Stimulated activated CD8-positive, alpha-beta memory T cell treated with anti-CD3 and anti-CD28 coated beads, Interleukin-4, amount 100 ng/mL, for 4 hours (primary cell): ENCODE measurements around the gene MMRN2.

Experiments
- DNase-seq, 2 donors: peaks; one replicate each; pipeline ENCODE4 v3.0.0-alpha.2; 2020; ENCODE audit warnings: low read depth in 2 of 2, low spot score in 1 of 2

The MMRN2 gene

GRCh38 chr10:86888585-86889381 lies 68.6 kb downstream of the MMRN2 start:
- no peak for DNase-seq
